Measurements from ENCODE around the gene CALN1. TPM values are rescaled to one million over a fixed set of nuclear protein-coding genes. Genes with fewer than 3 reads are reported as not detected.

Gene CALN1
- total and polyA plus RNA-seq, 2 experiments from 2014 or later = 0.23 to 0.28 TPM

DNA sequence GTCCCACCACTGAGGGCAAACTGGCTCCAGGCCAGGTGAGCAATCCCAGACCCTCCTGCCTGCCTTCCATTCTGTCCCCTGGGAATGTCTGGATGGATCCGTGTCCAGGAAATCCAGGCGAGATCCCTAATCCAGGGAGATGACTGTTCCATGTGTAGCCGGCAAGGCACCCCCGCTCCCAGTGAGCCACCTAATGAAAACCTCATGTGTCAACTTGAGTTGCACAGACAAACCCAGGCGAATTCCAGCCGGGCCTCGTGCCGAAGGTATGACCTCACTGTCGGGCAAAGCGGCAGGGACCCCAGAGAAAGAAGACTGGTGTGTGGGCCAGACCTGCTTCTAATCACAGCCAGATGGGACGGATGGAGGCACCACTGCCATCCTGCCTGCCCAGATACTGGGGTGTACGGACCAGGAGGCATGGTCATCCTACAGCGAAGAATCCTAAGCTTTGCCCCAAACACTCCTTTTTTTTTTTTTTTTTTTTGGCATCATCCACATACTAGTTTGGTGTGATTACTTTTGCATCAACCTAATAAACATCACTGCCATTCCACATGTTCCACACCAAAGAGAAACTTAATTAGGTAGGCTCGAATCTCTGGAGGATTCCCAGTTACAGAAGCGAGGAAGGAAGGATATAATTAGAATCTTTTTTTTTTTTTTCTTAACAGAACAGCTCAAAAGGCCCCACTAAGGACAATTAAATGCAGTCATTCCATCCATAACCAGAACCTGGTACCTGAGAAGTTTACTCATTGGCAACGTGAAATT lies 313.1 kb downstream of the CALN1 start:
- peak; percentile 58 for DNase-seq (ENCODE audit: low spot score)
- Histone ChIP-seq H3K27ac (no peak overlapping the region), H3K9me3 (ENCODE audit: low read depth) (no peaks in the 10 kb centered on the region), H3K4me3 (no peak overlapping the region), H3K9me2 (replicated peaks; ENCODE audit: insufficient read depth) (no peaks in the 10 kb centered on the region), H3K79me2 (no peaks in the 10 kb centered on the region), H3K36me3 (replicated peaks; ENCODE audit: insufficient read depth, low read depth) (no peaks in the 10 kb centered on the region), H3K4me1 (ENCODE audit: insufficient read depth) (no peaks in the 10 kb centered on the region), H2AFZ (no peak overlapping the region), H3K27me3 (no peaks in the 10 kb centered on the region), H4K20me1 (ENCODE audit: insufficient read depth, poor library complexity, severe bottlenecking) (no peaks in the 10 kb centered on the region), H3K4me2 (peak overlapping the region; percentile 25)
- 56% methylated on average over 16 of the region's 16 CpGs for WGBS (ENCODE audit: low lambda C conversion rate, missing lambda C conversion rate)
- TF ChIP-seq, protein P1, sequence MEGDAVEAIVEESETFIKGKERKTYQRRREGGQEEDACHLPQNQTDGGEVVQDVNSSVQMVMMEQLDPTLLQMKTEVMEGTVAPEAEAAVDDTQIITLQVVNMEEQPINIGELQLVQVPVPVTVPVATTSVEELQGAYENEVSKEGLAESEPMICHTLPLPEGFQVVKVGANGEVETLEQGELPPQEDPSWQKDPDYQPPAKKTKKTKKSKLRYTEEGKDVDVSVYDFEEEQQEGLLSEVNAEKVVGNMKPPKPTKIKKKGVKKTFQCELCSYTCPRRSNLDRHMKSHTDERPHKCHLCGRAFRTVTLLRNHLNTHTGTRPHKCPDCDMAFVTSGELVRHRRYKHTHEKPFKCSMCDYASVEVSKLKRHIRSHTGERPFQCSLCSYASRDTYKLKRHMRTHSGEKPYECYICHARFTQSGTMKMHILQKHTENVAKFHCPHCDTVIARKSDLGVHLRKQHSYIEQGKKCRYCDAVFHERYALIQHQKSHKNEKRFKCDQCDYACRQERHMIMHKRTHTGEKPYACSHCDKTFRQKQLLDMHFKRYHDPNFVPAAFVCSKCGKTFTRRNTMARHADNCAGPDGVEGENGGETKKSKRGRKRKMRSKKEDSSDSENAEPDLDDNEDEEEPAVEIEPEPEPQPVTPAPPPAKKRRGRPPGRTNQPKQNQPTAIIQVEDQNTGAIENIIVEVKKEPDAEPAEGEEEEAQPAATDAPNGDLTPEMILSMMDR (IDR thresholded peaks at IDR 0.05; ENCODE audit: poor library complexity) = no peak
- TF ChIP-seq EZH2 (IDR thresholded peaks at IDR 0.05; ENCODE audit: borderline replicate concordance) = no peak

DNA sequence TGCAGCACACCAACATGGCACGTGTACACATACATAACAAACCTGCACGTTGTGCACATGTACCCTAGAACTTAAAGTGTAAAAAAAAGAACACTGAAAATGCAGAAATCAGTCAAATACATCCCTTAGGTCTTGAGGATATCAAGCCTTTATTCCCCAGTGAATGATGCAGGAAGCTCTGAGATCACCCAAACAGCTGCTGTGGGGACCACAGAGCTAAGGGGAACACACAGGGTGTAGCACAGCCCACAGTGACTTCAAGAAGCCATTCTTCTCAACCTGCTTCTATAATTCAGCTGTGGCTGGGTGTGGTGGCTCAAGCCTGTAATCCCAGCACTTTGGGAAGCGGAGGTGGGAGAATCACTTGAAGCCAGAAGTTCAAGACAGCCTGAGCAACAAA lies 314.9 kb downstream of the CALN1 start:
- TF ChIP-seq EZH2phosphoT487 (IDR thresholded peaks at IDR 0.05; ENCODE audit: low read depth, severe bottlenecking, unreplicated experiment) = no peak
- TF ChIP-seq, protein P1 (IDR thresholded peaks at IDR 0.05; ENCODE audit: poor library complexity) = no peak
- TF ChIP-seq EZH2 (IDR thresholded peaks at IDR 0.05; ENCODE audit: borderline replicate concordance) = no peak

DNA sequence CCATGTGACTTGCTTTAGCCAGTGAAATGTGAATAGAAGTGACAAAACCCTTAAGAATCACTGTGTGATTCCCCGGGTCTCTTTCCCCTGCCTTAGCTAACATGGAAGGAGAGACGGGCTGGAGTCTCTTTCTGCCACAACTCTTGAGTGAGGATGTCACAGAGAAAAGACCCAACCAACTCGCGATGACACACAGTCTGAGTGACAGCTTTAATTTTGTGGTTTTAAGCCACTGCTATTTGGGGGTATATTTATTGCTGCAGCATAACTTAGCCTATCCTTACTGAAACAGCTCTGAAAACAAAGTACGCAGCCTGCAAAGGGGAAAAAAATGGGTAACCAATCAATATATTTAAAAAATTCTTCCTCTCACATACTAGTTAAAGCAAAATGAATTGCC lies 319.4 kb downstream of the CALN1 start:
- no peaks in the 10 kb centered on the region for H3K9me3 ChIP-seq (ENCODE audit: low read depth)
- H3K9me2 ChIP-seq (replicated peaks; ENCODE audit: insufficient read depth) = no peaks in the 10 kb centered on the region
- no peaks in the 10 kb centered on the region for H4K20me1 ChIP-seq (ENCODE audit: insufficient read depth, poor library complexity, severe bottlenecking)
- no peaks in the 10 kb centered on the region for H3K79me2 ChIP-seq
- no peak overlapping the region for H2AFZ ChIP-seq
- no peak overlapping the region for H3K27ac ChIP-seq
- no peaks in the 10 kb centered on the region for H3K27me3 ChIP-seq
- no peaks in the 10 kb centered on the region for H3K36me3 ChIP-seq (replicated peaks; ENCODE audit: insufficient read depth, low read depth)
- H3K4me3 ChIP-seq = no peak overlapping the region
- 79% methylated on average over 5 of the region's 5 CpGs for WGBS (ENCODE audit: low lambda C conversion rate, missing lambda C conversion rate)
- H3K4me1 ChIP-seq (ENCODE audit: insufficient read depth) = no peaks in the 10 kb centered on the region
- H3K4me2 ChIP-seq = no peak overlapping the region
- TF ChIP-seq, protein P1 (IDR thresholded peaks at IDR 0.05; ENCODE audit: poor library complexity) = no peak
- TF ChIP-seq EZH2 (IDR thresholded peaks at IDR 0.05; ENCODE audit: borderline replicate concordance) (no peak), EZH2phosphoT487 (IDR thresholded peaks at IDR 0.05; ENCODE audit: low read depth, severe bottlenecking, unreplicated experiment) (no peak)
- DNase-seq (ENCODE audit: low spot score) = no peak

More for the DNA sequence above, 314.9 kb downstream of the CALN1 start:
- H2AFZ ChIP-seq = no peak overlapping the region
- no peaks in the 10 kb centered on the region for H3K79me2 ChIP-seq
- H4K20me1 ChIP-seq (ENCODE audit: insufficient read depth, poor library complexity, severe bottlenecking) = no peaks in the 10 kb centered on the region
- no peaks in the 10 kb centered on the region for H3K9me3 ChIP-seq (ENCODE audit: low read depth)
- H3K4me1 ChIP-seq (ENCODE audit: insufficient read depth) = no peaks in the 10 kb centered on the region
- no peaks in the 10 kb centered on the region for H3K36me3 ChIP-seq (replicated peaks; ENCODE audit: insufficient read depth, low read depth)
- H3K27me3 ChIP-seq = no peaks in the 10 kb centered on the region
- no peak for DNase-seq (ENCODE audit: low spot score)
- H3K4me2 ChIP-seq = no peak overlapping the region
- no peak overlapping the region for H3K27ac ChIP-seq
- H3K9me2 ChIP-seq (replicated peaks; ENCODE audit: insufficient read depth) = no peaks in the 10 kb centered on the region
- H3K4me3 ChIP-seq = no peak overlapping the region
- 94% methylated on average over 3 of the region's 3 CpGs for WGBS (ENCODE audit: low lambda C conversion rate, missing lambda C conversion rate)
